PFSK-1 (cell line): ENCODE measurements around the gene MRPL36.

Source experiments
- POLR2AphosphoS5 ChIP-seq: IDR thresholded peaks from 2 replicates; pipeline ENCODE4 v1.6.1; 2012; ENCODE audit warnings: low read depth, mild to moderate bottlenecking, control low read depth, low read length, moderate library complexity
- SIN3A ChIP-seq: IDR thresholded peaks from 2 replicates; pipeline ENCODE4 v1.6.1; 2012; ENCODE audit warnings: mild to moderate bottlenecking, low read length, moderate library complexity, borderline replicate concordance; ENCODE audit not compliant: insufficient read depth
- TF ChIP-seq, protein P1 (sequence below), 2 experiments: IDR thresholded peaks; 2 replicates each; pipeline versions ENCODE4 v1.6.1 to v1.8.0; 2011 to 2012; ENCODE audit warnings: low read depth in 2 of 2, low read length in 2 of 2, control low read depth in 1 of 2, inconsistent platforms in 1 of 2, mild to moderate bottlenecking in 1 of 2, moderate library complexity in 1 of 2; ENCODE audit not compliant: insufficient read depth in 1 of 2

DNA sequence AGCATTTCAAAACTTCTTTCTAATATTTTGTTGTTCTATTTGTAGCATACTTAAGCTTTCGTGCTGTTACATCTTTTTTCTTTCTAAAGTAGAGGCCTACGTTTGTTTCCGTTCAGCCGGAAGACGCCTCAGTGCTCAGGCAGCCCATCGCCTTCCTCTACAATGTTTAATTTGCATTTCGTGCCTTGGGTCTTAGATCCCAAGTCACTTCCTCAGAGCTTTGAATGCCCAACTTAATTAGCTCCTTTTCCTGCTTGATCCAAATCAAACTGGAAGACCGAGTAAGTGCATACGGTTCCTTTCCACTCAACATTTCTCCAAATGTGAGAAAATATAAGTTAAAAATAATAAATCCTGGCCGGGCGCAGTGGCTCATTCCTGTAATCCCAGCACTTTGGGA is 43.2 kb downstream of the MRPL36 start:
- TF ChIP-seq SIN3A = no peak
- TF ChIP-seq, protein P1, sequence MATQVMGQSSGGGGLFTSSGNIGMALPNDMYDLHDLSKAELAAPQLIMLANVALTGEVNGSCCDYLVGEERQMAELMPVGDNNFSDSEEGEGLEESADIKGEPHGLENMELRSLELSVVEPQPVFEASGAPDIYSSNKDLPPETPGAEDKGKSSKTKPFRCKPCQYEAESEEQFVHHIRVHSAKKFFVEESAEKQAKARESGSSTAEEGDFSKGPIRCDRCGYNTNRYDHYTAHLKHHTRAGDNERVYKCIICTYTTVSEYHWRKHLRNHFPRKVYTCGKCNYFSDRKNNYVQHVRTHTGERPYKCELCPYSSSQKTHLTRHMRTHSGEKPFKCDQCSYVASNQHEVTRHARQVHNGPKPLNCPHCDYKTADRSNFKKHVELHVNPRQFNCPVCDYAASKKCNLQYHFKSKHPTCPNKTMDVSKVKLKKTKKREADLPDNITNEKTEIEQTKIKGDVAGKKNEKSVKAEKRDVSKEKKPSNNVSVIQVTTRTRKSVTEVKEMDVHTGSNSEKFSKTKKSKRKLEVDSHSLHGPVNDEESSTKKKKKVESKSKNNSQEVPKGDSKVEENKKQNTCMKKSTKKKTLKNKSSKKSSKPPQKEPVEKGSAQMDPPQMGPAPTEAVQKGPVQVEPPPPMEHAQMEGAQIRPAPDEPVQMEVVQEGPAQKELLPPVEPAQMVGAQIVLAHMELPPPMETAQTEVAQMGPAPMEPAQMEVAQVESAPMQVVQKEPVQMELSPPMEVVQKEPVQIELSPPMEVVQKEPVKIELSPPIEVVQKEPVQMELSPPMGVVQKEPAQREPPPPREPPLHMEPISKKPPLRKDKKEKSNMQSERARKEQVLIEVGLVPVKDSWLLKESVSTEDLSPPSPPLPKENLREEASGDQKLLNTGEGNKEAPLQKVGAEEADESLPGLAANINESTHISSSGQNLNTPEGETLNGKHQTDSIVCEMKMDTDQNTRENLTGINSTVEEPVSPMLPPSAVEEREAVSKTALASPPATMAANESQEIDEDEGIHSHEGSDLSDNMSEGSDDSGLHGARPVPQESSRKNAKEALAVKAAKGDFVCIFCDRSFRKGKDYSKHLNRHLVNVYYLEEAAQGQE (IDR thresholded peaks at IDR 0.05; ENCODE audit: insufficient read depth in 1 of 2, low read depth in 2 of 2, low read length in 2 of 2) = no peak
- TF ChIP-seq POLR2AphosphoS5 = no peak
